ENCODE data around the gene SFXN4.

DNA sequence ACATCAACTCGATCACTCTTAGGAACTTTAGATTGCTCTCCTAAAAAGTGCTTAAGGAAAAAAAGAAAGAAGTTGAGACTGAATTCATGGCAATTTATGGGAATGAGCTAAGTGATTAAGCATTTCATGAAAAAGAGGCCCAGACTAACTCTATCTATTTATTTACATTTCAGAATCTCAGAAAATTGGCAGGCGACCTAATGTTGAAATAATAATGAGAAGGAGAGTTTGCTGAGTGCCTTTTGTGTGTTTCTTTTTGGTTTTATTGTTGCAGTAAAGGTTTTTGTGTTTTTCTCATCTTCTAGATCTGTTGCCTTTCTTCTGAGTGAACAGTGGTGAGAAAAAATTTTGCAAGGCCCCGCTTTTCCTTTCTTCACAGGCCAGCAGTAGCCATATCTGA, 45.7 kb upstream of the SFXN4 start:
- TF ChIP-seq CREBL2 (CRISPR knock-in tag; IDR thresholded peaks at IDR 0.05; ENCODE audit: borderline replicate concordance) (no peak), BHLHE40 (IDR thresholded peaks at IDR 0.05; ENCODE audit: low read length) (no peak), POLR2AphosphoS5 (IDR thresholded peaks at IDR 0.05; ENCODE audit: low read depth, low read length) (no peak)
